RWPE1 (cell line): ENCODE results near the gene SP6.
A peak's percentile ranks its signal among the peaks of the same experiment; 100 is the strongest.

ENCODE experiments used
- CTCF ChIA-PET: fragments of 350-600 bp; sonication (Branson Sonifier 250); formaldehyde crosslinking; extraction: SDS; loops from one replicate; lab custom pipeline; 2021; lab: Yijun Ruan, JAX
- POLR2A ChIA-PET: fragments of 400-600 bp; formaldehyde crosslinking; extraction: SDS; loops from one replicate; lab custom pipeline; 2020; ENCODE audit warnings: antibody characterized with exemption; ENCODE audit not compliant: low non-redundant PET; lab: Yijun Ruan, JAX
- DNase-seq: peaks from one replicate; pipeline ENCODE4 v3.0.0; 2012; ENCODE audit warnings: low spot score
- H3K27ac ChIP-seq: fragments of 450-650 bp; 2 replicates; pipeline ENCODE4 v1.5.1; 2017
- TF ChIP-seq, protein P1 (sequence below): fragments of 450-650 bp; conservative IDR thresholded peaks from 2 replicates; pipeline ENCODE4 v1.5.1; 2017; ENCODE audit warnings: low read depth, mild to moderate bottlenecking

SP6 gene

DNA sequence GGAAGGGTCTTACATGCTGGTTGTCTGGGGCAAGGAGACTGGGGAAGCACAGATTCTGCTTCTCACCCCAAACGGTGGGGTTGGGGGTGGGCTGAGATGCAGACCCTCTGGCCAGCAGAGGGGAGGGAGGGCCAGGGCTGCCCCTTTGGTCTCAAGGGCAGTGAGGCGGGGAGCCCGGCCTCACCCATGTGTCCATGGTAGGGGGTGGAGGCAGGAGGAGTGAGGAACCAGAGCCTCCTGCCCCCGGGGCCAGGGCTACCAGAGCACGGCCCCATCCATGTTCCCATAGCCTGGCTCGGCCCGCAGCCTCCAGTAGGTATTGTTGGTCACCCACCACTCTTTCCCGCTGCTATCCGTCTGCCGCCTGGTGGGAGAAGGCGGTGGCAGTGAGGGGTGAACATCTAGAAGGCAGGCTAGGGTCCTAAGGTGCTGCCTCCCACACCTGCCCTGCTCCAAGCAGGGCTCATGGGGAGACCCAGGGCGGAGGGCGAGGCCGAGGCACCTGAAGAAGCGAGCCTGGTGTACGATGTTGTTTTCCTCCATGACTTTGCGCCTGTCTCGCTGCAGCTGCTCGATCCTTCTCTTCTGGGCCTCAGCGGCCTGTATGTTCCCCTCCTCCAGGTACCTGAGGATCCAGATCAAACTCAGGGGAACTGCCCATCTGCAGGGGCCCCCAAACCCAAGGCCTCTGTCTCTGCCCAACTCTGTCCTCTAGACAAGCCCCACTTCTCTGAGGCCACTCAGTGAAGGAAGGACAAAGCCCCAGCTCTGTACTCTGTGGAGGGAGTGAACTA is 42.7 kb downstream of the SP6 start:
- POLR2A ChIA-PET, result no interaction called here
- CTCF ChIA-PET, result interaction anchor here (0.5 kb wide), 1 partner anchor 139 kb away, joined by 6 read pairs; no protein-coding TSS in a partner anchor
- DNase-seq, result no peak
- H3K27ac ChIP-seq, result peak overlapping the region; percentile 83; the same call in 1 of the 2 replicates
- TF ChIP-seq, protein P1, sequence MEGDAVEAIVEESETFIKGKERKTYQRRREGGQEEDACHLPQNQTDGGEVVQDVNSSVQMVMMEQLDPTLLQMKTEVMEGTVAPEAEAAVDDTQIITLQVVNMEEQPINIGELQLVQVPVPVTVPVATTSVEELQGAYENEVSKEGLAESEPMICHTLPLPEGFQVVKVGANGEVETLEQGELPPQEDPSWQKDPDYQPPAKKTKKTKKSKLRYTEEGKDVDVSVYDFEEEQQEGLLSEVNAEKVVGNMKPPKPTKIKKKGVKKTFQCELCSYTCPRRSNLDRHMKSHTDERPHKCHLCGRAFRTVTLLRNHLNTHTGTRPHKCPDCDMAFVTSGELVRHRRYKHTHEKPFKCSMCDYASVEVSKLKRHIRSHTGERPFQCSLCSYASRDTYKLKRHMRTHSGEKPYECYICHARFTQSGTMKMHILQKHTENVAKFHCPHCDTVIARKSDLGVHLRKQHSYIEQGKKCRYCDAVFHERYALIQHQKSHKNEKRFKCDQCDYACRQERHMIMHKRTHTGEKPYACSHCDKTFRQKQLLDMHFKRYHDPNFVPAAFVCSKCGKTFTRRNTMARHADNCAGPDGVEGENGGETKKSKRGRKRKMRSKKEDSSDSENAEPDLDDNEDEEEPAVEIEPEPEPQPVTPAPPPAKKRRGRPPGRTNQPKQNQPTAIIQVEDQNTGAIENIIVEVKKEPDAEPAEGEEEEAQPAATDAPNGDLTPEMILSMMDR, result no peak

DNA sequence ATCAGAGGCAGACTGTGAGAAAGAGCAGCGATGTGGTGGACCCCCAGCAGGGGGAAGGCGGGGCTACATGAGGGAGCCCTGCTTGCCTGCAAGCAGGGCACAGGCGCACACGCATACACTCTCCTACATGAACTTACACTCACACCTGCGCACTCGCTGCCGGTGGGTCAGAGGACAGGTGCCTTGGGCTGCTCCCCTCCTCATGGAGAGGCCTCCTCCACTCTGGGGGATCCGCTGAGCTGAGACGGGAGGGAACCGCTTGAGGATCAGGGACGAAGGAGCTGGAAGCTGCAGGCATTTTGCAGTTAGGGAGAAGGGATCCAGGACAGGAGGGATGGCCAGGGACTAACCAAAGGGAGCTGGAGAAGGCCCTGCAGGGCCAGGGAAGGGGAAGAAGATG is 43.5 kb downstream of the SP6 start:
- no peak for DNase-seq
- POLR2A ChIA-PET, result no interaction called here
- CTCF ChIA-PET, result no interaction called here
- H3K27ac ChIP-seq, result no peak overlapping the region
- TF ChIP-seq, protein P1, result no peak

DNA sequence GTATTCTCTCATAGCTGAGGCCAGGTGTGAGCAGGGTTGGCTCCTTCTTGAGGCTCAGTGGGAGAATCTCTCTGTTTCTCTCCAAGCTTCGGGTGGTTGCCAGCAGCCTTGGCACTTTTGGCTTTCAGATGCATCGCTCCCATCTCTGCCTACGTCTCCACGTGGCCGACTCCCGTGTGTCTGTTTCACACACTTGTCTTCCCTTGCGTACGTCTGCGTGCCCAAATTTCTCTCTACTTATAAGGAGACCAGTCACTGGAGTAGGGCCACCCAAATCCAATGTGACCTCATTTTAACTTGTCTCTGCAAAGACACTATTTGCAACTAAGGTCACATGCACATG is 44.1 kb downstream of the SP6 start:
- ChIA-PET POLR2A (no interaction called here), CTCF (no interaction called here)
- no peak for DNase-seq
- no peak overlapping the region for H3K27ac ChIP-seq
- TF ChIP-seq, protein P1, result no peak

DNA sequence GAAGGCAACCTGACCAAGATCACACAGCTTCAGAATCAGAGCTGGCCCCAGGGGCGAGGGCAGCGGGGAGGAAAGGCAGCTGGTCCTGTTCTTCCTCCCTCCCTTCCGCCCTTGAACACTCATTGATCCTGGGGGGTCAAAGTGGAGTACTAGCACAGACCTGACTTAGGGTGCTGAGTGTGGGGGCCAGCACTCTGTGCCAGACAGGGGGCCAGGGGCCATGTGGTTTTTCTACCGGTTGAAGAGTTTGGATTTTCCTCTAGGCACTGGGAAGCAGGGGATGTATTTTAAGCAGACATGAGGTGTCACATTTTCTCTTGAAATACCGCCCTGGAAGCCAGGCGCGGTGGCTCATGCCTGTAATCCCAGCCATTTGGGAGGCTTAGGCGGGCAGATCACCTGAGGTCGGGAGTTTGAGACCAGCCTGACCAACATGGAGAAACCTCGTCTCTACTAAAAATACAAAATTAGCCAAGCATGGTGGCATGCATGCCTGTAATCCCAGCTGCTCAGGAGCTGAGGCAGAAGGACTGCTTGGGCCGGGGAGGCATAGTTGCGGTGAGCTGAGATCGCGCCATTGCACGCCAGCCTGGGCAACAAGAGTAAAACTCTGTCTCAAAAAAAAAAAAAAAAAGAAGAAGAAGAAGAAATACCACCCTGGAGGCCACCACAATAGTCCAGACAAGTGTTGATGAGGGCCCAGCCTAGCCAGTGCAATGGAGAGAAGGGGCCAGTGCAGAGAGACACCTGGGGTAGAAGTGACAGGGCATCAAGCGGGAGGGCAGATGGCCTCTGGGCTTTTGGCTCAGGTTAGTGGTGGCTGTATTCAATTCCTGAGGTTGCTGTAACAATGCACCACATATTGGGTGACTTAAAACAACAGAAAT is 44.7 kb downstream of the SP6 start:
- ChIA-PET CTCF (no interaction called here), POLR2A (no interaction called here)
- TF ChIP-seq, protein P1, result no peak
- no peak overlapping the region for H3K27ac ChIP-seq
- no peak for DNase-seq

DNA sequence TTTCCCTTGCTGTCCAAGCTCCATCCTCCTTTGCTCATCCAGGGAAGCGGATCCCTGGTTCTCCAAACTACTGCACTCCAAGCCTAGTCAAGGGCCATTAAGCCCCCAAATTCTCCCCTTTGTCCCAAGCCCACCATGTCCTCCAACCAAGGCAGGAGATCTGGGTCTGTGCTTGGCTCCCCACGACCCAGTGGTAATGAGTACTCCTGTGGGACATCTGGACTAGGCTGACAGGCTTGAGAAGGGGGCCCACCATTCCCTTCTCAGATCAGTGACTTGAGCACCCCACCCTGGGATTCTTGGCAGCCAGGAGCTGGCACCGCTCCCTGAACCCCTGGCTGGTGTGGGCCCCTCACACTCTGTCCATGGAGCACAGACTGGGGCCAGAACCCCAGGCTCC is 46.5 kb downstream of the SP6 start:
- POLR2A ChIA-PET, result no interaction called here
- CTCF ChIA-PET, result interaction anchor here (0.5 kb wide), 1 partner anchor 142 kb away, joined by 5 read pairs; no protein-coding TSS in a partner anchor
- no peak for DNase-seq
- H3K27ac ChIP-seq, result no peak overlapping the region
- TF ChIP-seq, protein P1, result no peak

DNA sequence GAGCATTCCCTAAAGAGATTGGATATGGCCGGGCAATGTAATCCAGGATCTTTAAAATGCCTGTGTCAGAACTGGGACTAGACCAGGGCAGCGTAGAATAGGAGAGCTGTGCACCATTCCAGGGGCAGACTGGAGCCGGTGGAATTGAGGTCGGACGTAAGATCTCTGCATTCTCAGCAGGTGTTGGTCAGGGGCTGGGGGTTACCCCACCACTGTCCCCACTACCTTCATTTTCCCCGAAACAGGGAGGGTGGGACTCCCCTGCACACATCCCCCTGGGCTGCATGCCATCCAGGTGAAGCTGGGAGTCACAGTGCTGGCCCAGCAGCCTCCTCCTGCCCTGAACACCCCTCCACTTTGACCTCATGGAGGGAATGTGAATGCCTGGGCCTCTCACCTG is 47.2 kb downstream of the SP6 start:
- TF ChIP-seq, protein P1, result no peak
- no peak for DNase-seq
- CTCF ChIA-PET, result interaction anchor here (0.6 to 0.7 kb wide), 2 partner anchors 9 to 48 kb away, joined by 3 to 4 read pairs; no protein-coding TSS in a partner anchor
- no peak overlapping the region for H3K27ac ChIP-seq
- POLR2A ChIA-PET, result no interaction called here
